HepG2 (cell line): ENCODE results near the gene UNC93A. TPM values are rescaled to one million over a fixed set of nuclear protein-coding genes. Genes with fewer than 3 reads are reported as not detected.

Experiments used
- AGO2 ChIP-seq: fragments of 200-400 bp; formaldehyde crosslinking; optimal IDR thresholded peaks from 2 replicates; pipeline ENCODE3; 2017; ENCODE audit warnings: mild to moderate bottlenecking, low read depth, low read length, moderate library complexity
- ELF4 ChIP-seq: sonication (generic); formaldehyde crosslinking; IDR thresholded peaks from 2 replicates; pipeline ENCODE4 v1.5.0; 2020; ENCODE audit warnings: missing genetic modification reagents, mild to moderate bottlenecking, moderate library complexity, borderline replicate concordance
- FOSL2 ChIP-seq: sonication (generic); formaldehyde crosslinking; IDR thresholded peaks from 2 replicates; pipeline ENCODE4 v1.4.0; 2020; ENCODE audit warnings: missing genetic modification reagents
- HMG20B ChIP-seq: conservative IDR thresholded peaks from 2 replicates; pipeline ENCODE4 v1.6.1; 2016; ENCODE audit warnings: missing genetic modification reagents, missing compliant biosample characterization
- HOXA9 ChIP-seq: sonication (generic); formaldehyde crosslinking; IDR thresholded peaks from 2 replicates; pipeline ENCODE4 v1.8.1; 2022; ENCODE audit warnings: missing genetic modification reagents, mild to moderate bottlenecking, moderate library complexity, borderline replicate concordance
- ISL2 ChIP-seq: sonication (generic); formaldehyde crosslinking; IDR thresholded peaks from 2 replicates; pipeline ENCODE4 v1.5.0; 2020; ENCODE audit warnings: missing genetic modification reagents
- MYC ChIP-seq: sonication (generic); formaldehyde crosslinking; IDR thresholded peaks from 2 replicates; pipeline ENCODE4 v1.9.0; 2021; ENCODE audit warnings: missing genetic modification reagents, borderline replicate concordance
- NFKB2 ChIP-seq: sonication (generic); formaldehyde crosslinking; IDR thresholded peaks from 2 replicates; pipeline ENCODE4 v1.4.0; 2020; ENCODE audit warnings: missing genetic modification reagents, borderline replicate concordance
- NKX3-1 ChIP-seq: sonication (generic); formaldehyde crosslinking; IDR thresholded peaks from 2 replicates; pipeline ENCODE4 v1.5.0; 2020; ENCODE audit warnings: missing genetic modification reagents
- SP2 ChIP-seq: sonication (generic); formaldehyde crosslinking; IDR thresholded peaks from 2 replicates; pipeline ENCODE4 v1.5.1; 2020; ENCODE audit warnings: mild to moderate bottlenecking, missing genetic modification reagents
- STAT5B ChIP-seq: sonication (generic); formaldehyde crosslinking; IDR thresholded peaks from 2 replicates; pipeline ENCODE4 v1.4.0; 2020; ENCODE audit warnings: missing genetic modification reagents
- TP53 ChIP-seq: sonication (generic); formaldehyde crosslinking; conservative IDR thresholded peaks from 2 replicates; pipeline ENCODE4 v1.4.0; 2020; ENCODE audit warnings: missing genetic modification reagents
- U2AF1 ChIP-seq: fragments of 200-400 bp; formaldehyde crosslinking; optimal IDR thresholded peaks from 2 replicates; pipeline ENCODE3; 2017; ENCODE audit warnings: mild to moderate bottlenecking, low read depth, low read length
- ZFP36 ChIP-seq: fragments of 150-350 bp; IDR thresholded peaks from 2 replicates; pipeline ENCODE4 v1.6.1; 2018; ENCODE audit warnings: borderline replicate concordance, low read length, low read depth; ENCODE audit not compliant: partially characterized antibody
- ZNF207 ChIP-seq: fragments of 450-650 bp; IDR thresholded peaks from 2 replicates; pipeline ENCODE4 v1.6.1; 2016; ENCODE audit warnings: antibody characterized with exemption, borderline replicate concordance
- ZNF383 ChIP-seq: sonication (generic); formaldehyde crosslinking; IDR thresholded peaks from 2 replicates; pipeline ENCODE4 v1.4.0; 2020; ENCODE audit warnings: missing genetic modification reagents, mild to moderate bottlenecking, borderline replicate concordance
- ZNF556 ChIP-seq: sonication (generic); formaldehyde crosslinking; IDR thresholded peaks from 2 replicates; pipeline ENCODE4 v1.4.0; 2020; ENCODE audit warnings: mild to moderate bottlenecking, missing genetic modification reagents, borderline replicate concordance
- ZNF652 ChIP-seq: IDR thresholded peaks from 2 replicates; pipeline ENCODE4 v1.6.1; 2016; ENCODE audit warnings: low read depth, borderline replicate concordance
- ZNF747 ChIP-seq: sonication (generic); formaldehyde crosslinking; IDR thresholded peaks from 2 replicates; pipeline ENCODE4 v1.8.1; 2023; ENCODE audit warnings: missing genetic modification reagents, mild to moderate bottlenecking, borderline replicate concordance
- ZSCAN21 ChIP-seq: sonication (generic); formaldehyde crosslinking; IDR thresholded peaks from 2 replicates; pipeline ENCODE4 v1.8.0; 2022; ENCODE audit warnings: mild to moderate bottlenecking, missing genetic modification reagents, moderate library complexity, borderline replicate concordance
- polyA plus RNA-seq, 8 experiments: library from polyadenylated mRNA; depleted of rRNA in 3 of 8; stranded (reverse) in 7 of 8; unstranded in 1 of 8; fragments of >200 nt; fragmentation: Illumina TruSeq in 4 of 8; extraction: Trizol in 4 of 8; gene quantifications; 2 replicates each; pipeline versions ENCODE4 v1.2.1 to v1.2.3, GENCODE V29; 2011 to 2016; ENCODE audit warnings: low read depth in 4 of 8, missing spikeins in 1 of 8, mixed read lengths in 1 of 8; ENCODE audit not compliant: insufficient read depth in 1 of 8
- total RNA-seq, 5 experiments: library from RNA; depleted of rRNA; stranded (reverse); fragments of >200 nt; fragmentation: Illumina TruSeq; extraction: Trizol; gene quantifications; 2 replicates each; pipeline ENCODE4 v1.2.3, GENCODE V29; 2016; ENCODE audit warnings: low read depth in 1 of 5
- TF ChIP-seq, protein P1 (sequence below), 2 experiments: sonication (generic) in 1 of 2; formaldehyde crosslinking in 1 of 2; IDR thresholded peaks; 2 replicates each; pipeline versions ENCODE4 v1.4.0 to v1.6.1; 2018 to 2020; ENCODE audit warnings: missing genetic modification reagents in 2 of 2, borderline replicate concordance in 1 of 2, low read depth in 1 of 2, mild to moderate bottlenecking in 1 of 2, missing biosample characterization in 1 of 2
- TF ChIP-seq, protein P2 (sequence below): sonication (generic); formaldehyde crosslinking; IDR thresholded peaks from 2 replicates; pipeline ENCODE4 v1.5.0; 2020; ENCODE audit warnings: mild to moderate bottlenecking, missing genetic modification reagents
- TF ChIP-seq, protein P3 (sequence below): sonication (generic); formaldehyde crosslinking; IDR thresholded peaks from 2 replicates; pipeline ENCODE4 v1.4.0; 2020; ENCODE audit warnings: mild to moderate bottlenecking, low read depth, missing genetic modification reagents
- TF ChIP-seq, protein P4 (sequence below): sonication (generic); formaldehyde crosslinking; IDR thresholded peaks from 2 replicates; pipeline ENCODE4 v1.8.1; 2022; ENCODE audit warnings: low read depth, mild to moderate bottlenecking, missing genetic modification reagents

UNC93A gene
- total and polyA plus RNA-seq, 2 of the 13 experiments (the other 11 are each of a cell fraction or from before 2014, with no cell fraction given) = 11.0 to 42.7 TPM

DNA sequence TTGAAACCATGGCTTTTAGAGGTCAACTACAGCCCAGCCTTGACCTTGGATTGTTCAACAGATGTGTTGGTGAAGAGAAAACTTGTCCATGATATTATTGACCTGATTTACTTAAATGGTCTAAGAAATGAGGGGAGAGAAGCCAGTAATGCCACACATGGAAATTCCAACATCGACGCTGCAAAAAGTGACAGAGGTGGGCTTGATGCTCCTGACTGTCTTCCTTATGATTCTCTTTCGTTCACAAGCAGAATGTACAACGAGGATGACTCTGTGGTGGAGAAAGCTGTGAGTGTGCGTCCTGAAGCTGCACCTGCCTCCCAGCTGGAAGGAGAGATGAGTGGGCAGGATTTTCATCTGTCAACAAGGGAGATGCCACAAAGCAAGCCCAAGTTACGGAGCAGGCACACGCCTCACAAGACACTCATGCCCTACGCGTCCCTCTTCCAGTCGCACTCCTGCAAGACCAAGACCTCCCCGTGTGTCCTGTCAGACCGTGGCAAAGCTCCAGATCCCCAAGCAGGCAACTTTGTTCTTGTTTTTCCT is 50.0 kb downstream of the UNC93A start (continued):
- no peak for TF ChIP-seq ZNF207
- TF ChIP-seq ELF4 (CRISPR knock-in tag) = no peak
- no peak for TF ChIP-seq ZNF383 (CRISPR knock-in tag)
- TF ChIP-seq, protein P1, sequence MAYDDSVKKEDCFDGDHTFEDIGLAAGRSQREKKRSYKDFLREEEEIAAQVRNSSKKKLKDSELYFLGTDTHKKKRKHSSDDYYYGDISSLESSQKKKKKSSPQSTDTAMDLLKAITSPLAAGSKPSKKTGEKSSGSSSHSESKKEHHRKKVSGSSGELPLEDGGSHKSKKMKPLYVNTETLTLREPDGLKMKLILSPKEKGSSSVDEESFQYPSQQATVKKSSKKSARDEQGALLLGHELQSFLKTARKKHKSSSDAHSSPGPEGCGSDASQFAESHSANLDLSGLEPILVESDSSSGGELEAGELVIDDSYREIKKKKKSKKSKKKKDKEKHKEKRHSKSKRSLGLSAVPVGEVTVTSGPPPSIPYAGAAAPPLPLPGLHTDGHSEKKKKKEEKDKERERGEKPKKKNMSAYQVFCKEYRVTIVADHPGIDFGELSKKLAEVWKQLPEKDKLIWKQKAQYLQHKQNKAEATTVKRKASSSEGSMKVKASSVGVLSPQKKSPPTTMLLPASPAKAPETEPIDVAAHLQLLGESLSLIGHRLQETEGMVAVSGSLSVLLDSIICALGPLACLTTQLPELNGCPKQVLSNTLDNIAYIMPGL (CRISPR knock-in tag; IDR thresholded peaks at IDR 0.05; ENCODE audit: borderline replicate concordance in 1 of 2, low read depth in 1 of 2) = no peak; a peak in 1 of 4 replicates
- TF ChIP-seq NFKB2 (CRISPR knock-in tag) = 0 out of 2 replicates have a peak, but pooled peaks have one; percentile 34
- TF ChIP-seq, protein P2, sequence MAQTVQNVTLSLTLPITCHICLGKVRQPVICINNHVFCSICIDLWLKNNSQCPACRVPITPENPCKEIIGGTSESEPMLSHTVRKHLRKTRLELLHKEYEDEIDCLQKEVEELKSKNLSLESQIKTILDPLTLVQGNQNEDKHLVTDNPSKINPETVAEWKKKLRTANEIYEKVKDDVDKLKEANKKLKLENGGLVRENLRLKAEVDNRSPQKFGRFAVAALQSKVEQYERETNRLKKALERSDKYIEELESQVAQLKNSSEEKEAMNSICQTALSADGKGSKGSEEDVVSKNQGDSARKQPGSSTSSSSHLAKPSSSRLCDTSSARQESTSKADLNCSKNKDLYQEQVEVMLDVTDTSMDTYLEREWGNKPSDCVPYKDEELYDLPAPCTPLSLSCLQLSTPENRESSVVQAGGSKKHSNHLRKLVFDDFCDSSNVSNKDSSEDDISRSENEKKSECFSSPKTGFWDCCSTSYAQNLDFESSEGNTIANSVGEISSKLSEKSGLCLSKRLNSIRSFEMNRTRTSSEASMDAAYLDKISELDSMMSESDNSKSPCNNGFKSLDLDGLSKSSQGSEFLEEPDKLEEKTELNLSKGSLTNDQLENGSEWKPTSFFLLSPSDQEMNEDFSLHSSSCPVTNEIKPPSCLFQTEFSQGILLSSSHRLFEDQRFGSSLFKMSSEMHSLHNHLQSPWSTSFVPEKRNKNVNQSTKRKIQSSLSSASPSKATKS = no peak
- TF ChIP-seq ZSCAN21 (CRISPR knock-in tag) = no peak
- no peak for TF ChIP-seq MYC (CRISPR knock-in tag)
- no peak for TF ChIP-seq HOXA9
- TF ChIP-seq U2AF1 = no peak
- TF ChIP-seq AGO2 = no peak
- no peak for TF ChIP-seq ZFP36
- no peak for TF ChIP-seq FOSL2 (CRISPR knock-in tag)
- no peak for TF ChIP-seq TP53 (CRISPR knock-in tag)
- TF ChIP-seq, protein P3, sequence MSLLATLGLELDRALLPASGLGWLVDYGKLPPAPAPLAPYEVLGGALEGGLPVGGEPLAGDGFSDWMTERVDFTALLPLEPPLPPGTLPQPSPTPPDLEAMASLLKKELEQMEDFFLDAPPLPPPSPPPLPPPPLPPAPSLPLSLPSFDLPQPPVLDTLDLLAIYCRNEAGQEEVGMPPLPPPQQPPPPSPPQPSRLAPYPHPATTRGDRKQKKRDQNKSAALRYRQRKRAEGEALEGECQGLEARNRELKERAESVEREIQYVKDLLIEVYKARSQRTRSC = no peak
- TF ChIP-seq STAT5B (CRISPR knock-in tag) = no peak
- TF ChIP-seq, protein P4, sequence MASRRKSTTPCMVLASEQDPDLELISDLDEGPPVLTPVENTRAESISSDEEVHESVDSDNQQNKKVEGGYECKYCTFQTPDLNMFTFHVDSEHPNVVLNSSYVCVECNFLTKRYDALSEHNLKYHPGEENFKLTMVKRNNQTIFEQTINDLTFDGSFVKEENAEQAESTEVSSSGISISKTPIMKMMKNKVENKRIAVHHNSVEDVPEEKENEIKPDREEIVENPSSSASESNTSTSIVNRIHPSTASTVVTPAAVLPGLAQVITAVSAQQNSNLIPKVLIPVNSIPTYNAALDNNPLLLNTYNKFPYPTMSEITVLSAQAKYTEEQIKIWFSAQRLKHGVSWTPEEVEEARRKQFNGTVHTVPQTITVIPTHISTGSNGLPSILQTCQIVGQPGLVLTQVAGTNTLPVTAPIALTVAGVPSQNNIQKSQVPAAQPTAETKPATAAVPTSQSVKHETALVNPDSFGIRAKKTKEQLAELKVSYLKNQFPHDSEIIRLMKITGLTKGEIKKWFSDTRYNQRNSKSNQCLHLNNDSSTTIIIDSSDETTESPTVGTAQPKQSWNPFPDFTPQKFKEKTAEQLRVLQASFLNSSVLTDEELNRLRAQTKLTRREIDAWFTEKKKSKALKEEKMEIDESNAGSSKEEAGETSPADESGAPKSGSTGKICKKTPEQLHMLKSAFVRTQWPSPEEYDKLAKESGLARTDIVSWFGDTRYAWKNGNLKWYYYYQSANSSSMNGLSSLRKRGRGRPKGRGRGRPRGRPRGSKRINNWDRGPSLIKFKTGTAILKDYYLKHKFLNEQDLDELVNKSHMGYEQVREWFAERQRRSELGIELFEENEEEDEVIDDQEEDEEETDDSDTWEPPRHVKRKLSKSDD (CRISPR knock-in tag) = no peak
- TF ChIP-seq ZNF652 (CRISPR knock-in tag) = no peak
- no peak for TF ChIP-seq HMG20B (CRISPR knock-in tag)
- no peak; the same call in 1 of the 2 replicates for TF ChIP-seq ZNF747 (CRISPR knock-in tag)
- no peak for TF ChIP-seq NKX3-1 (CRISPR knock-in tag)
- TF ChIP-seq ISL2 (CRISPR knock-in tag) = no peak
- TF ChIP-seq SP2 = no peak
- no peak for TF ChIP-seq ZNF556
